ENCODE measurements around the gene UTP14A.

The UTP14A gene

GRCh38 chrX:129965166-129965565 lies 59.2 kb downstream of the UTP14A start:
- Histone ChIP-seq H3K4me3 (ENCODE audit: low read depth in 1 of 2, low read length in 2 of 2) (no peak overlapping the region), H3K4me1 (ENCODE audit: insufficient read depth, low read length) (peaks cover 16% of the 10 kb centered on the region), H3K4me2 (ENCODE audit: insufficient read depth, low read length) (no peak overlapping the region), H2AFZ (ENCODE audit: low read depth, low read length) (no peak overlapping the region), H3K36me3 (ENCODE audit: insufficient read depth, low read length) (no peaks in the 10 kb centered on the region), H3K9me3 (ENCODE audit: insufficient read depth, low read length, severe bottlenecking) (no peaks in the 10 kb centered on the region), H3K27ac (ENCODE audit: low read length) (no peak overlapping the region), H3K27me3 (ENCODE audit: insufficient read depth, low read length, poor library complexity) (no peaks in the 10 kb centered on the region), H4K20me1 (ENCODE audit: insufficient read depth, low read length) (no peaks in the 10 kb centered on the region), H3K9ac (ENCODE audit: low read depth, low read length) (no peak overlapping the region), H3K79me2 (ENCODE audit: insufficient read depth, low read length) (no peaks in the 10 kb centered on the region)
- no peak for TF ChIP-seq CTCF (IDR thresholded peaks at IDR 0.05; ENCODE audit: borderline replicate concordance, extremely low read depth, low read length, poor library complexity, severe bottlenecking)
- TF ChIP-seq EZH2 (IDR thresholded peaks at IDR 0.05; ENCODE audit: borderline replicate concordance, low read depth, low read length, severe bottlenecking) = no peak
- no peak for ATAC-seq (ENCODE audit: insufficient read depth, low read depth)
- DNase-seq = no peak

GRCh38 chrX:129968968-129969367 lies 63.0 kb downstream of the UTP14A start:
- Histone ChIP-seq H2AFZ (ENCODE audit: low read depth, low read length) (no peak overlapping the region), H3K4me1 (ENCODE audit: insufficient read depth, low read length) (no peaks in the 10 kb centered on the region), H3K27ac (ENCODE audit: low read length) (no peak overlapping the region), H3K27me3 (ENCODE audit: insufficient read depth, low read length, poor library complexity) (no peaks in the 10 kb centered on the region), H3K79me2 (ENCODE audit: insufficient read depth, low read length) (no peaks in the 10 kb centered on the region), H4K20me1 (ENCODE audit: insufficient read depth, low read length) (no peaks in the 10 kb centered on the region), H3K9me3 (ENCODE audit: insufficient read depth, low read length, severe bottlenecking) (no peaks in the 10 kb centered on the region), H3K4me3 (ENCODE audit: low read depth in 1 of 2, low read length in 2 of 2) (no peak overlapping the region), H3K36me3 (ENCODE audit: insufficient read depth, low read length) (no peaks in the 10 kb centered on the region), H3K9ac (ENCODE audit: low read depth, low read length) (no peak overlapping the region), H3K4me2 (ENCODE audit: insufficient read depth, low read length) (no peak overlapping the region)
- DNase-seq (no peak), ATAC-seq (ENCODE audit: insufficient read depth, low read depth) (no peak)
- TF ChIP-seq EZH2 (IDR thresholded peaks at IDR 0.05; ENCODE audit: borderline replicate concordance, low read depth, low read length, severe bottlenecking) (no peak), CTCF (IDR thresholded peaks at IDR 0.05; ENCODE audit: borderline replicate concordance, extremely low read depth, low read length, poor library complexity, severe bottlenecking) (no peak)

- DNase-seq (no peak), ATAC-seq (ENCODE audit: insufficient read depth, low read depth) (no peak)
- no peaks in the 10 kb centered on the region for H3K36me3 ChIP-seq (ENCODE audit: insufficient read depth, low read length)
- no peak overlapping the region for H3K4me3 ChIP-seq (ENCODE audit: low read depth in 1 of 2, low read length in 2 of 2)
- H3K27ac ChIP-seq (ENCODE audit: low read length) = no peak overlapping the region
- no peak overlapping the region for H2AFZ ChIP-seq (ENCODE audit: low read depth, low read length)
- H3K9me3 ChIP-seq (ENCODE audit: insufficient read depth, low read length, severe bottlenecking) = no peaks in the 10 kb centered on the region
- peaks cover 7% of the 10 kb centered on the region for H3K4me1 ChIP-seq (ENCODE audit: insufficient read depth, low read length)
- H3K27me3 ChIP-seq (ENCODE audit: insufficient read depth, low read length, poor library complexity) = peaks cover 9% of the 10 kb centered on the region
- no peak for TF ChIP-seq EZH2 (IDR thresholded peaks at IDR 0.05; ENCODE audit: borderline replicate concordance, low read depth, low read length, severe bottlenecking)
- TF ChIP-seq CTCF (IDR thresholded peaks at IDR 0.05; ENCODE audit: borderline replicate concordance, extremely low read depth, low read length, poor library complexity, severe bottlenecking) = no peak
- no peaks in the 10 kb centered on the region for H4K20me1 ChIP-seq (ENCODE audit: insufficient read depth, low read length)
- no peak overlapping the region for H3K9ac ChIP-seq (ENCODE audit: low read depth, low read length)
- no peak overlapping the region for H3K4me2 ChIP-seq (ENCODE audit: insufficient read depth, low read length)
- no peaks in the 10 kb centered on the region for H3K79me2 ChIP-seq (ENCODE audit: insufficient read depth, low read length)
Measured at GRCh38 chrX:129976441-129976840, 70.5 kb downstream of the UTP14A start.

All from DND-41 (cell line).